Activated CD4-positive, CD25-positive, alpha-beta regulatory T cell (primary cell): ENCODE measurements around the gene GSX2.
"Not testable (repeated sequence)": the region's sequence is repeated elsewhere in the genome, so short reads cannot be mapped to it uniquely, and the experiment has no call there.

Source experiments
- DNase-seq, 4 experiments: peaks; one replicate each; lab custom pipeline; 2025; lab: John Stamatoyannopoulos, UW

GSX2 gene

DNA sequence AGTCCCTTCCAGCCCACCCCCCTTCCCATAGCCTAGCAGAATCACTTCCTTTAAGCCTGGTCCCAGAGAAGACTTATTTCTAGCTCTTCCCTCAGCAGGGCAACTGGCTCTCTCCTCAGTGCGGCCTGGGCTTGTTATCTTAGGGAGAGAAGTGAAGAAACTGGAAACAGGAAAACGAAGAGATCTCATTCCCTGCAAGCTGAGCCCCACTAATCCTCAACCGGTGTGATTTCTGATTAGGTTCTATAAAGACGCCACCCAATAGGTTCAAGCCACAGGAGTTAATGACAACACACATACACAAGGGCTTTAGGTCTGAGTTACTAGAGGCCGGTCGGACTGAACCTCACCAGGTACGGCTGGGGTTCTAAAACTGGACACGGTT is 3.2 kb downstream of the GSX2 start:
- no peak for DNase-seq

DNA sequence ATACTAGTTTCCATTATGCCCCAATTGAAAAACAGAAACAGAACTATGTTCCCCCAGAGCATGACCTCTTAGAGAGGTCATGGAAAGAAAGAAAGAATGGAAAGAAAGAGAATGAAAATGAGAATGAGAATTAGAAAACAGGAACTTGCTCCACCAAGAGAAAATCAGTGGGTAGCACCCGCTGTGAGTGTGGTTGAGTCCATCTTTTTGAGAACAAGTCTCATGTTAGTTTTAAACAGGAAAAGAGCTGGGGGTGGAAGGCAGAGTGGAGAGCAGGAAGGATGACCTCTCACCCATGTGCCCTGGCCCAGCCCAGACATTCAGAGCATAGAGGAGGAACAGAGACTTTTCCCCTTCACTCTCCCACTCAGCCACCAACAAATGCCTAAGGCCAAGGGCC is 4.9 kb downstream of the GSX2 start:
- DNase-seq = no peak

DNA sequence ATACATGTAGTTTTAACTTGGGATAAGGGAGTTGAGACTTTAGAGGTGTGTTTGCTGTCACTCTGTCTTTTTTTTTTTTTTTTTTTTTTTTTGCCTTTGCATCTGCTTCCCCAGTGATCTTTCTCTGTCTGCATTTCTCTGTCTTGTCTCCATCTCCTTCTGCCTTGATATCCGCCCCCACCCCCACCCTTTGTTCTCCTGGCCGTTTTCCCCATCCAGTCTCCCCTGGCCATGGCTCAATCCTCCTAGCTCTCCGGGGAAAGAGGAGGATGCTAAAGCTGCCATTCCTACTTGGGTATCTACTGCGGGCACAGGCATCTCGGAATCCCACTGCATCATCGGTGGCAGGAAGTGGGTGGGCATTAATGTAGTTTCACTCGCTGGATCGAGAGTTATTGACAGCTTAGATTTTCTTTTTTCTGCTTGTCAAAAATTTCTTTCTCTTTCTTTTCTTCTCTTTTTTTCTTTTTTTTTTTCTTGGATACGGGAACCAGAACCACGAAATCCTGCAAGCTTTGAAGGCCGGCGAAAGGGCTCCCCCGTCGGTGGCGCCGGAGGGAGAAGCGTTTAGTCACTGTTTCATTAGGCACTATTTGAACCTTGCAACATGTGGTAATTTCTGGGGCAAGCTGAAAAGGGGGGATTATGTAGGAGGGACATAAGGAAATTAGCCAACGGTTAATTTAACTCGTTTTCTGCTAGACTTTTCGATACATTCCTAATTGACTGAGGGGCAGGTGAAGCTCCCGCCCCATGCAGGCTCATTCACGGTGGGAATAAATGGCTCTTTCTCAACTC is 8.2 kb downstream of the GSX2 start:
- DNase-seq = no peak

DNA sequence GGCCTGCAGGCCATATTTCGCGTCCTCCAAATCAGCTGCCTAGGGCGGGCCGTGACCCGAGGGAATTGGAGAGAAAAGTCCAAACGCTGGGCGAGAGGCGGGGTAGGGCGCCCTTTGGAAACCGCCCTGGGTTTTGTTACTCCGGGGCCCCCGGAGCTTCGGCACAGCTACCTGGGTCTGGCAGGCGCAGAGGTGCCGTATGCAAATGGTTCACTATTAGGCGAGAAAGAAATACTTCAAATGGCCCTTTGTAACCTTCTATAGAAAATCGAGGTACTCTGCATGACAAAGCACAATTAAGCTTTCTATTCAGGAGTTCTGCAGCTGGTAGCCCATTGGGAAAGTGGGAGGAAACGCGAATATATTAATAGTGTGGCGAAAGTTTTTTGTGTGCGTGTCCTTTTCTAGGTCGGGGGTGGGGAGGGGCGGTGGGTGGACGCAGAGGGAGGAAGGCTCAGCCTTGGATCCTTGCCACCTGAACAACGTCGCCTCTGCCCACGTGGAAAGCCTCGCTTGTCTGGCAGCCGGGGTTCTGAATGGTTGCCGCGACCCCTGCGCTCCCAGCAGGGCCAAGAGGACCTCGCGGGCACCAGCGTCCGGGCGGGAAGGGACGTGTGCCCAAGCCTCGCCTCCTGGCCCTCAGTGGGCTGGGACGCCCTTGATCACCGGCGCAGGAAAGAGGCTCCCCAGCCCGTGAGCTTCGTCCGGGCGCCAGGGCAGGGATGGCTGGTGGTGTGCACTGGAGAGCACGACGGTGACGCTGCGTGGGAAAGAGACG is 9.5 kb downstream of the GSX2 start:
- DNase-seq = no peak

DNA sequence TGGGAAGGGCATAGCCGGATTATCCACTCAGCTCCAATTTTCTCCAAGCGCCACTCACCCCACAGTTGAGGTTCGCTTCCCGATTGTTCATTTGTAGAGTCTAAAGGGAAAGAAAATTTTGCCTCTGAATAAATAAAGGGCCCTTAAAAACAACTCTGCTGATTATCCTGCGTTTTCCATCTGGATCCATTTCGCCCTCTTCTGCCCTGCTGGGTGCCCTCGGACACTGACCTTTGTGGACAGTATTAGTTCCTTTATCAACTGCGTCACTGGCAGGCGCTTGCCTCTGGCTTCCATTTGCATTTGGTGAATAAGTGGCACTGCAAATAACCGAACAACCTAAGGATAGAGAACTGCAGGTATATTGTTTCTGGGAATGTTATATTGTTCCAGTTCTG is 10.1 kb downstream of the GSX2 start:
- no peak for DNase-seq

DNA sequence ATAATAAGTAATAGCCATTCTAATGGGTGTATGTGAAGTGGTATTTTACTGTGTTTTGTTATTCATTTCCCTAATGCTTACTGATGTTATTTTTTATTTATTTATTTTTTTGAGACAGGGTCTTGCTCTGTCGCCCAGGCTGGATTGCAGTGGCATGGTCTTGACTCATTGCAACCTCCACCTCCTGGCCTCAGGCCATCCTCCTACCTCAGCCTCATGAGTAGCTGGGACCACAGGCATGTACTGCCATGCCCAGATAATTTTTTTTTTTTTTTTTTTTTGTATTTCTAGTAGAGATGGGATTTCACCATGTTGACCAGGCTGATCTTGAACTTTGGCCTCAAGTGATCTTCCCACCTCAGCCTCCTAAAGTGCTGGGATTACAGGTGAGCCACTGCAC is 13.2 kb downstream of the GSX2 start:
- not testable (repeated sequence) for DNase-seq

DNA sequence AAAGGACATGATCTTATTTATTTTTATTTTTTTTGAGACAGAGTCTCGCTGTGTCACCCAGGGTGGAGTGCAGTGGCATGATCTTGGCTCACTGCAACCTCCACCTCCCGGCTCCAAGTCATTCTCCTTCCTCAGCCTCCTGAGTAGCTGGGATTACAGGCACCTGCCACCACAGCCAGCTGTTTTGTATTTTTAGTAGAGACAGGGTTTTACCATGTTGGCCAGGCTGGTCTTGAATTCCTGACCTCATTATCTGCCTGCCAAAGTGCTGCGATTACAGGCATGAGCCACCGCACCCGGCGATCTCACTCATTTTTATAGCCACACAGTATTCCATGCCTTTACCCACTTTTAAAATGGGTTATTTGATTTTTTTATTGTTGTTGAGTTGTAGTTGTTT is 16.3 kb downstream of the GSX2 start:
- not testable (repeated sequence) for DNase-seq

DNA sequence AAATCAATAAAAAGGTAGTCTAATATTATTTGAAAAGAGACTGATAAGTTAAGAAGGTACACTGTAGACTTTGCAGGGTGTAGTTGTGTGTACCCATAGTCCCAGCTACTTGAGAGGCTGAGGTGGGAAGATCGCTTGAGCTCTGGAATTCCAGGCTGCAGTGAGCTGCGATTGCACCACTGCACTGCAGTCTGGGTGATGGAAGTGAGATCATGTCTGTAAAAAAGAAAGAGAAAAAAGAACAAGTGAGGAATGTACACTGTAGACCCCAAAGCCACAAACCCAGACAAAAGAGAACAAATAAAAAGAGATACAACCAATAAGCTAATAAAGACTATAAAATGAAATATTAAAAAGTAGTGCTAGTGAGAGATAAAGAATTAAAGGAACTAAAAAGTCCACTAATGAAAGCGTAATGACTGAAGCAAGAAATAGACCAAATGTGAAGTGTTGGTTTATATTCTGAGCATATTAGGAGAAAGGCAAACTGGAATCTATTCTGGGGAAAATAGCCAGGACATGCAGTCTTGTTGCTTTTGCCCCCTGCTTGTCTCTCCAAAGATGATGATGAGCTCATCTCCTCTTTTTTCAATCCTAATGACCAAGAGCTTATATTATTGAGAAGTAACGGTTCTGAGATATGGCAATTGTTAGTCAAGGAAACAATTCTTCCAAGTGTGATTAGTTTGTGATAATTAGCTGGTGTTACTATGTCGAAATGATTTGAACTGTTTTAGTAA is 19.1 kb downstream of the GSX2 start:
- no peak for DNase-seq

DNA sequence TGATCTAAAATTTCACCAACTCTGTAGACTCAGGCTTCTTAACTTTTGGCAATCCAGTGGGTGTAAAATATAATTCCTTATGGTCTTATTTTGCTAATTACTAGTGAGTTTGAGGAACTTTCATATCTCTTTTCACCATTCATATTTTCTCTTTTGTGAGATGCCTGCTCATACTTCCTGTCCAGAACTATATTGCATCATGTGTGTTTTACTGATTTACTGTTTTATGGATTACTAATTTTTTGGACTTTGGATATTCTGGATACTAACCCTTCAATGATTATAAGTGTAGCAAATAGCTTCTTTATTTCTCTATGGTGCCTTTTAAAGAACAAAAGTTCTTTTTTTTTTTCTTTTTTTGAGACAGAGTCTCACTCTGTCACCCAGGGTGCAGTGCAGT is 20.6 kb downstream of the GSX2 start:
- DNase-seq = no peak

DNA sequence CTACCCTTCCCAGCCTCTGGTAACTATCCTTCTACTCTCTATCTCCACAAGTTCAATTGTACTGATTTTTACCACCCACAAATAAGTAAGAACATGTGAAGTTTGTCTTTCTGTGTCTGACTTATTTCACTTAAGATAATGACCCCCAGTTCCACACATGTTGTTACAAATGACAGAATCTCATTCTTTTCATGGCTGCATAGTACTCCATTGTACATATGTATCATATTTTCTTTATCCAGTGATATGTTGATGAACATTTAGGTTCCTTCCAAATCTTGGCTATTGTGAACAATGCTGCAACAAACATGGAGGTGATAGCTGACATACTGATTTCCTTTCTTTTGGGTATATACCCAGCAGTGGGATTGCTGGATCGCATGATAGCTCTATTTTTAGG is 27.7 kb downstream of the GSX2 start:
- DNase-seq = no peak

DNA sequence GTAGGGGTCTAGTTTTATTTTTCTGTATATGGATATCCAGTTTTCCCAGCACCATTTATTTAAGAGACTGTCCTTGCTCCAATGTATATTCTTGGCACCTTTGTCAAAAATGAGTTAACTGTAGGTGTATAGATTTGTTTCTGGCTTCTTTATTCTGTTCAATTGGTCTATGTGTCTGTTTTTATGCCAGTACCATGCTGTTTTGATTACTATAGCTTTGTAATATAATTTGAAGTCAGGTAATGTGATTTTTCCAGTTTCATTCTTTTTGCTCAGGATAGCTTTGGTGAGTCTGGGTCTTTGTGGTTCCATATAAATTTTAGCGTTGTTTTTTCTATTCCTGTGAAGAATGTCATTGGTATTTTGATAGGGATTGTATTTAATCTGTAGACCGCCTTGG is 28.7 kb downstream of the GSX2 start:
- DNase-seq = not testable (repeated sequence)

DNA sequence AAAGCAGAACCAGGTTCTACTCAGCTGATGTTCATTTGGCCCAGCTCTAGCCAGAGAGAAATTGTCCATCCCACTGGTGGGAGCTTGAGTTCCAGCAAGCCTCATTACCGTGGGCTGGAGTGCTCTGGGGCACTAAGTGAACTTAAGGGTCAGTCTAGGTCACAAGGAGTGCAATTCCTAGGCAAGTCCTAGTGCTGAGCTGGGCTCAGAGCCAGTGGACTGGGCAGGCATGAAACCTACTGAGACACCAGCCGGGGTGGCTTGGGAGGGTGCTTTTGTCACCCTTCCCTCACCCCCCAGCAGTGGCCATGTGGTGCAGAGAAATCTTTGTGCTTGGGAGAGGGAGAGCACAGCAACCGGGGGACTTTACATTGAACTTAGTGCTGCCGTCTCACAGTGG is 39.4 kb downstream of the GSX2 start:
- no peak for DNase-seq

DNA sequence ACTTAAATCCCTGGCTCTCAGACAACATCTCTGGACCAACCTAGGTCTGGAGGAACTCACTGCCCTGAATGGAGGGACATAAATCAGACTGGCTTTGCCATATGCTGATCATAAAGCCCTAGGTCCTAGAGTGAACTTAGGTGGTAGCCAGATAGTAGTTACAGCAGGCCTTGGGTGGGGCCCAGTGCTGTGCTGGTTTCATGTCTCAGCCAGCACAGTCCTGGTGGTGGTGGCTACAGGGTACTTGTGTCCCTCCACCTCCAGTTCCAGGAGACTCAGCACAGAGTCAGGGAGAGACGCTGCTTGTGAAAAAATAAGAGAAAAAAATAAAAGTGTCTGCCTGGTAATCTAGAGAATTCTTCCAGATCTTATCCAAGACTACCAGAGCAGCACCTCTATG is 40.3 kb downstream of the GSX2 start:
- no peak for DNase-seq

DNA sequence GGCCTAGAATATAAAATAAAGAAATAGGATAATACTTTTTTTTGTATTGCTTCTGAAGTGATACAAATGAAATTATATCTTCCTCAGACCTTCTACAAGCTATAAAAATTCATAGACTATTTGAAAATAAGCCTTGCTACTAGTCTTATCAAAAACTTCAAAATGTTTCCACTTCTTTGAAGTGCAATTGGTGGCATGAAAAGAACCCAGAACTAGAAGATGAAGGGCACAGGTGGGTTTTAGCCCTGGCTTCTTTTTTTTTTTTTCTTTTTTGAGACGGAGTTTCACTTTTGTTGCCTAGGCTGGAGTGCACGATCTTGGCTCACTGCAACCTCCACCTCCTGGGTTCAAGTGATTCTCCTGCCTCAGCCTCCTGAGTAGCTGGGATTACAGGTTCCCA is 44.2 kb downstream of the GSX2 start:
- DNase-seq = no peak

DNA sequence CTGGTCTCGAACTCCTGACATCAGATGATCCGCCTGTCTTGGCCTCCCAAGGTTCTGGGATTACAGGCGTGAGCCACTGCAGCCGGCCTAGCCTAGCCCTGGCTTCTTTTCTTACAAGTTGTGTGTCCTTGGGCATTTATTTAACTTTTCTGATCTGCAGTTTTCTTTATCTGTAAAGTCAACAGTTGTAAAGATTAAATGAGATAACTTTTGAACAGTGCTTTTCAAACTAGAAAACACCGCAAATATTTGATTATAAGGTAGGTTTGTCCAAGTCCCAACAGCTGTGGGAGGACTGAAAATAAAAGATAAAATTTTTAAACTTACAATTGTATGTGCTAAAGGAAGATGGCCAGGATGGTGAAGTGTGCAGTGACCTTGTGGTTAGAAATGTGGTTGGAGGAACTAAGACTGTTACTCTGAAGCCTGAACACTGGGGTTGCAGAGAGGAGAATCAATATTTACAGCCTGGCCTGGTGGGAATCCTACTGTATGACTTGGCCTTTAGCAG is 44.8 kb downstream of the GSX2 start:
- DNase-seq = no peak

DNA sequence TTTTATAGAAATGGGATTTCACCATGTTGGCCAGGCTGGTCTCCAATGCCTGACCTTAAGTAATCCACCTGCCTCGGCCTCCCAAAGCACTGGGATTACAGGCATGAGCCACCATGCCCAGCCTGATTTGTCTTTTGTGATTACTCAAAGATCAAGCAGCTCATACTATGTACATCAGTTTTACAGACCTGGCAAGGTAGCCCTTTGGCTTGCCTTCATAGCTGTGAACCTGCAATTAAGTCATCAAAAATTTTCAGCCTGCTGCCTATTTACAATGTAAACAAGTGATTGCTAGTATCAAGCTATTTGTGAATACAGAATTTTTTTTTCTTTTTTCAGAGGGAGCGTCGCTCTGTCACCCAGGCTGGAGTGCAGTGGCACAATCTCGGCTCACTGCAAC is 46.2 kb downstream of the GSX2 start:
- DNase-seq = no peak

DNA sequence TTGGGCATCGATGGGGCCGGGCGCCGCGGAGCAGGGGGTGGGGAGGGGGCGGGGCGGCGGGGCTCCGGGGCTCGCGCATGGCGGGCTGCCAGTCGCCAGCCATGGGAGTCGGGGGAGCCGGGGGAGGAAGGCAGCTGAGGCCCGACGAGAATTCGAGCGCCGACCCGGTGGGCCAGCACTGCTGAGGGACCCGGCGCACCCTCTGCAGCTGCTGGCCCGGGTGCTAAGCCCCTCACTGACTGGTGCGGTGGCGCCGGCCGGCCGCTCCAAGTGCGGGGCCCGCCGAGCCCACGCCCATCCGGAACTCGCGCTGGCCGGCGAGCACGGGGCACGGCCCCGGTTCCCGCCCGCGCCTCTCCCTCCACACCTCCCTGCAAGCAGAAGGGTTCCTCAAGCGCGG is 49.4 kb downstream of the GSX2 start:
- no peak for DNase-seq
